ENCODE measurements around the gene TMEM115.

The TMEM115 gene

DNA sequence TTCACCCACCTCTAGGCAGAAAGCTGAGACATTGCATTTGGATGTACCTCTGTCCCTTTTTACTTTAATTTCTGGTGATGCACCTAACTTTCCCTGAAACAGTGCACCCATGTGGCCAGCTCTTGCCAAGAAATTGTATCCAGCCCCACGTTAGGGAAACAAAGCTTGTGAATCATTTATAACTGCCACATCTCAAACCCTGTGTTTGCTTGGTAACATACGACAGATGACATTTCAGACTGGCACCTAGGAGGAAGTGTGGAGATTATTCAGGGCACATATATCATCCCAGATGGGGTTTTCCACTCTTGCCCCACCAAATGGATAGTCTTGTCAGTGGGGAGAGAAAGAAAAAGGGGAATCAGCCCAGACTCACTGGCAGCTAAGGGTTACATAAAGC, 6.5 kb downstream of the TMEM115 start:
- DNase-seq (ENCODE audit: low read depth): no peak

DNA sequence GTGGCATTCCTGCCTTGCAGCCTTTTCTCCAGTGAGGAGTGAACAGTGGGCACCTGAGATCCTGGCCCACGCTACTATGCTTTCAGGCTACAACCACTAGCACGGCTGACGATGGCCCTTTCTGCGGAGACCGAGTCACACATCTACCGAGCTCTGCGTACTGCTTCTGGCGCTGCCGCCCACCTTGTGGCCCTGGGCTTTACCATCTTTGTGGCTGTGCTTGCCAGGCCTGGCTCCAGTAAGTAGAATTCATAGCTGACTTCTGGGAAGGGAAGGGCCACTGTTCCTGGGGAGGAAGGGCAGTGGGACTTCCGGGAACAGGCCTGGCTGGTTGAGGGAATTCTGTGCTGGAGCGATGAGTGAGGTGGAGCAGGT, 8.0 kb downstream of the TMEM115 start:
- DNase-seq (ENCODE audit: low read depth): no peak

DNA sequence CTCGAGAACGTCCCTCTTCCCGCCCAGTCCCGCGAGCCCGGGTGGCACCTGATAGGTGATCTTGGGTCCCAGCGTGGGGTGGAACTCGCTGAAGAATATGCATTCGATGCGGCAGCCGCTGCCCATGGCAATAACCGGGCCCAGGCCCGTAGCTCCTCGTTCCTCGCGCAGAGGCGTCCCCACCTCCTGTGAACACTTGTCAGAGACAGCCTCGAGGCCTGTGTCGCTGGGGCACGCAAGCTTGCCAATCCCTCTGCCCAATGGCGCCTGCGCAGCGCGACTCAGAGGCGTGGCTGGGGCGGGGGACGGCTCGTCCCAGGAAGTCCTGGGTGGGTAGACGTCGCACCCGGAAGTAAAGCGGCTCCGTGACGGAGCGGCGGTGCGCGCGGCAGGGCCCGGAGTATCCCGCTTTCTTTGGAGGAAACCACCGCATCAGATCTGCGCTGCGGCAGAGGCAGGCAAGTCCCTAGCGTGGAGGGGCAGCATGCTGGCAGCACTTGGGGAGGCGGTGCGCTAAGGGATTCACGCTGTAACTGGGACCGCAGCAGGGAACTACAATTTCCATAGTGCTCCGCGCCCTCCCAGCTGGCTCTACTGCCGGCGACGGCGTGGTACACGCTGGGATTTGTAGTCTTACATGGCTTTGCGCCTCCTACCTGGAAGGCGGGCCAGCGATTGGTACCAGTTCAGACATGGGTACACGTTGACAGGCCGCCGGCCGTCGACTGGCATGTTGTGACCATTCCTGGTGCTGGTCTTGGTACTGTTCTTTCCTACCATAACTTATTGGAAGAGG, 8.6 kb downstream of the TMEM115 start, which contains the start of the genes CYB561D2 and NPRL2:
Gene CYB561D2, plus strand, starts transcription at position 336 of the 796 bp plus-strand sequence. CDS start 572 bp downstream, outside the sequence.
Gene NPRL2, minus strand, starts transcription at position 249 of the 796 bp plus-strand sequence. Its CDS starts 123 bp downstream, at position 126.
- peak; percentile 99 for DNase-seq (ENCODE audit: low read depth)

DNA sequence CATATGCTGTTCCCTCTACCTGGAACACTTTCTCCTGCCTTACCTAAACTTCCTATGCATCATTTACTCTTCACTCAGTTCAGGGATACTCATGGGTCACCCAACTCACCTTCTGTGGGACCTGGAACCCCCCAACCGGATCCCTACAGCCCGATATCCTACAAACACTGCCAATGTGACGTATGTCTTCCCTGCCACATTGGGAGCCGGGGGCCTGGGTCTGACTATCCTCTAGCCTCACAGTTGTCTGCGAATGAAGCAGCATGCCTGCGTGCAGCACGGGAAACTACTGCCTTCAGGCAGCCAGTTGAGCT, 9.2 kb downstream of the TMEM115 start:
- DNase-seq (ENCODE audit: low read depth): no peak

GRCh38 chr3:50347187-50347813, 12.0 kb downstream of the TMEM115 start:
- peak; percentile 61 for DNase-seq (ENCODE audit: low read depth)

DNA sequence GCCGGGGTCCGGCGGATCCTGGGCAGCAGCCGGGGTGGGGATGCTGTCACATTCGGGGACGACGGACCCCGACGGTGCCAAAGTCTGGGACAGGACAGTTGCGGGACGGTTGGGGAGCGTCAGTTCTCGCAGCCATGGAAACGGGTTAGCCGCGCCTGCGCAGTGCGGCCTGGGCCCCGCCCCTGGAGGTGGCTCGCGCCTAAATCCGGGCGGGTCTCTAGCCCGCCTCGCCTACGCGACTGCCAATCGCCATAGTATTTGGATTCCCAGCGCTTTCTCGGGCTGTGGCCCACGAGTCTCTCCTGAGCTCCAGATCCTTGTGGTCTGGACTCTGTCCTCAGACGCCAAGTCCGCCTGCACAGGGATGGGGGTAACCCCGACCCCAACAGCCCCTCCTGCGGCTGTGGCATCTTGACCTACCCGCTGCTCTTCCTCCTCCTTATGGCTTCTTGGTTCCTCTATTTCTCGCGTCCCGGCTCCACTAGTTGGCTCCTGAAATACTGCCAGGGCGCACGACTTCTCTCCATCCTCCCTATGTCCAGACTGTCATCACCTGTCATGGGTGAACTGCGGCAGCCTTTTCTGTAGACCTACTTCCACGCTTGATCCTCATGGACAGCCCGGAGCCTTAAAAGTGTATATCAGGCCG, 13.6 kb downstream of the TMEM115 start, which contains the start of gene ZMYND10:
Gene ZMYND10, minus strand, starts transcription at position 147 of the 649 bp plus-strand sequence. CDS start 153 bp downstream, outside the sequence.
- peak; percentile 58 for DNase-seq (ENCODE audit: low read depth)

GRCh38 chr3:50345008-50345407, 14.3 kb downstream of the TMEM115 start:
- no peak for DNase-seq (ENCODE audit: low read depth)

- no peak for DNase-seq (ENCODE audit: low read depth)
These were observed 16.3 kb downstream of the TMEM115 start for GRCh38 chr3:50342813-50343633.

DNA sequence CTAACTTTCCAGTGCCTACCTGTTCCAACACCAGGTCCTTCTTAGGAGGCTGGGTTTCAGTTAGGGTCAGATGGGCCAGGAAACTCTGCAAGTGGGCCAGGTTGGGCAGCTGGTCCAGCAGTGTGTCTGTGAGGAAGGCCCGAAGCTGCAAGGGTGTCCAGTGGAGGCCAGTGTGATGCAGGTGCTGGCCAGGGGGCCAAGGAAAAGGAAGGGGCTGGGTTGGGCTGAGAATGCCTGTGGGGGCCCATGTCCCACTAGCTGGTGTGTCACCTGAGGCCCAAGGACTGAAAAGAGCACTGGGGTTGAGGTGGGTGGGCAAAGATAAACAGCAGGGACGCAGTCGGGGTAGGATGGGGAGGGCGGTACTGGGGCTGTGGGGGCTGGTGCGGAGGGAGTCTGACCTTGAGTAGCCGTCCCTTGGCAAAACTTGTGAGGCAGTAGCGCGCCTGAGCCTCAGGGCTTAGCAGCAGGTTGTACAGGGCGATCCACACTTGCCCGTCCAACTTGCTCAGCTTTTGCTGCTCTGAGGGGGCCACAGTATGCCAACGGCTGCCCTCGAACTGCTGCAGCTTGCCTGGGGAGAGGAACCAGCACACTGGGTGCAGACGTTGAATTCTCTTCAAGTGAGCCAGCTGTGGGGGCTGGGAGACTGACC, 17.2 kb downstream of the TMEM115 start:
- DNase-seq (ENCODE audit: low read depth): no peak

DNA sequence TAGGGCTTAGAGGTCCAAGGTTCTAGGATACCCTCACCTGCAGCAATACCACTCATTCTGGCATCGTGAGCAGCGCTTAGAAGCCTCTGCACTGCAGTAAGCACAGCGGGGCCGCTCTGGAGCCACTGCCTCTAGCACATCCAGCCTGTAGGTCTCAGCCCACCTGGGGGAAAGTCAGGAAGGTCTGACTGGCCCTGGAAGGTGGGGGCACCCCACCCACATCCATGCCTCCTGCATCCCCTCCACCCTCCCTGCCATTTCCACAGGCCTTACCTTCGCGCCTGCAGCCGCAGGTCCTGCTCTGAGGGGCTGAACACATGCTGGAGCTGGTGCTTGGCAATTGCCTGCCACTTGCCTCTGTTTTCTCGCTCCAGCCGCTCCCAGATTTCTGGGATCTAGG, 17.8 kb downstream of the TMEM115 start:
- DNase-seq (ENCODE audit: low read depth): no peak

DNA sequence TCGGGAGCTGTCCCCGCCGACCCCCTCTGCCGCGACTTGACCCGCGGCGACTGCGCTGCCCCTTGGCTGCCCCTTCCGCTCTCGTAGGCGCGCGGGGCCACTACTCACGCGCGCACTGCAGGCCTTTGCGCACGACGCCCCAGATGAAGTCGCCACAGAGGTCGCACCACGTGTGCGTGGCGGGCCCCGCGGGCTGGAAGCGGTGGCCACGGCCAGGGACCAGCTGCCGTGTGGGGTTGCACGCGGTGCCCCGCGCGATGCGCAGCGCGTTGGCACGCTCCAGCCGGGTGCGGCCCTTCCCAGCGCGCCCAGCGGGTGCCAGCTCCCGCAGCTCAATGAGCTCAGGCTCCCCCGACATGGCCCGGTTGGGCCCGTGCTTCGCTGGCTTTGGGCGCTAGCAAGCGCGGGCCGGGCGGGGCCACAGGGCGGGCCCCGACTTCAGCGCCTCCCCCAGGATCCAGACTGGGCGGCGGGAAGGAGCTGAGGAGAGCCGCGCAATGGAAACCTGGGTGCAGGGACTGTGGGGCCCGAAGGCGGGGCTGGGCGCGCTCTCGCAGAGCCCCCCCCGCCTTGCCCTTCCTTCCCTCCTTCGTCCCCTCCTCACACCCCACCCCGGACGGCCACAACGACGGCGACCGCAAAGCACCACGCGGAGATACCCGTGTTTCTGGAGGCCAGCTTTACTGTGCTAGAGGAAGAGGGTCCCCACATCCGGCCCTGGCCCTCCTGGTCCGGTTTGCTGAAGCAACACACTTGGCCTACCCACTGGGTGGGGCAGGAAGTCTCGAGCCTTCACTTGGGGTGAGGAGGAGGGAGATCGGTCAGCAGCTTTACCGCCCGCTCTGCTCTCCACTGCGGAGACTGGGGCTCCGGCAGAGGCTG, 18.6 kb downstream of the TMEM115 start, which contains the start of gene RASSF1:
Gene RASSF1, minus strand, starts transcription at position 389 of the 882 bp plus-strand sequence. Its CDS starts 31 bp downstream, at position 358.
- DNase-seq (ENCODE audit: low read depth): peak; percentile 50

GRCh38 chr3:50340147-50340447, 19.2 kb downstream of the TMEM115 start:
- no peak for DNase-seq (ENCODE audit: low read depth)

- DNase-seq (ENCODE audit: low read depth): no peak
These were observed 19.7 kb downstream of the TMEM115 start for GRCh38 chr3:50339485-50340146.

DNA sequence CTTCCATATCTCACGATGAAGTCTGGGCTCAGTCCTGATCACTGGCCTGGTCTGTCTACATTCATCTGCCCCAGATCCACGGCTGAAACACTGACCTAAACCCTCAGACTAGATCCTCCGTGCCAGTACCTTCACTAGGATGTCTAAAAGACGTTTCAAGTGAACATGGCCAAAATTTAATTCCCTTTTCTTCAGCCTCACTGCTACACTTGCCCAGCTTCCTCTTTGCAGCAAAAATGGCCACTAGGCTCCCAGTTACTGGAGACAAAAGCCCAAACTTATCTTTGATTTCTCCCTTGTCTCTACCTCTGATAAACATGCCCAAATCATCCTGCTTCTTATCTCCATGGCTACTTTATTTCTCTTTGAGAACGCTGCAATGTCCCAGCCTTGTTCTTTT, 20.4 kb downstream of the TMEM115 start:
- no peak for DNase-seq (ENCODE audit: low read depth)

DNA sequence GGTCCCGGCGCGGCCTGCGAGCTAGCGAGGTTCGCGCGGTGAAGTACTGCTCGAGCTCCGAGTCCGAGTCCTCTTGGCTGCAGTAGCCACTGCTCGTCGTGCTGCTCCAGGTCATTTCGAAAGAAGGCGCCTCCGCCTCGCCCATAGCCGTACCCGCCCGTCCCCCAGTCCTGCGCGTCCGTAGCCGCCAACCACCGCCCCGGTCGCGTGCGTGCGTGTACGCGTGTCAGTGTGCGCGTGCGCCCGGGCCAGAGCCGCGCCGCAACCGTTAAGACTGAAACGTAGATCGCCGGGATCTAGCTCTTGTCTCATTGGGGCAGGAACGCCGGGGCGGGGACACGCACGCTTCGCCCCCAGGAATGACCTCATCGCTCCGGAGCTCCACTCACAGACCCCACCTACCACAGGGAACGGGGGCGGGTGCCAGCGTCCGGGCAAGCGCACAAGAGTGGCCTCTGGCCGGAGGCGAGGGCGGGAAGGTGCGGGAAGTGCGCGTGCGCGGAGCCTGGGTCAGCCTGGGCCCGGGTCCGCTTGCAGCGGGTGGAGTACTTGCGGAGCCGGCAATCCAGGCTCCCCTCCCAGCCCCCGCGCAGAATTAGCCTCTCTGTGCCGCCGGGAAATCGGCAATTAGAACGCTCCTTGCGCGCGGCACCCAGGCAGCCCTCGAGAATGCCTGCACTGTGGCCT, 22.0 kb downstream of the TMEM115 start:
- peak; percentile 92 for DNase-seq (ENCODE audit: low read depth)

- DNase-seq (ENCODE audit: low read depth): no peak
These were observed 22.7 kb downstream of the TMEM115 start for GRCh38 chr3:50336452-50337174.

DNA sequence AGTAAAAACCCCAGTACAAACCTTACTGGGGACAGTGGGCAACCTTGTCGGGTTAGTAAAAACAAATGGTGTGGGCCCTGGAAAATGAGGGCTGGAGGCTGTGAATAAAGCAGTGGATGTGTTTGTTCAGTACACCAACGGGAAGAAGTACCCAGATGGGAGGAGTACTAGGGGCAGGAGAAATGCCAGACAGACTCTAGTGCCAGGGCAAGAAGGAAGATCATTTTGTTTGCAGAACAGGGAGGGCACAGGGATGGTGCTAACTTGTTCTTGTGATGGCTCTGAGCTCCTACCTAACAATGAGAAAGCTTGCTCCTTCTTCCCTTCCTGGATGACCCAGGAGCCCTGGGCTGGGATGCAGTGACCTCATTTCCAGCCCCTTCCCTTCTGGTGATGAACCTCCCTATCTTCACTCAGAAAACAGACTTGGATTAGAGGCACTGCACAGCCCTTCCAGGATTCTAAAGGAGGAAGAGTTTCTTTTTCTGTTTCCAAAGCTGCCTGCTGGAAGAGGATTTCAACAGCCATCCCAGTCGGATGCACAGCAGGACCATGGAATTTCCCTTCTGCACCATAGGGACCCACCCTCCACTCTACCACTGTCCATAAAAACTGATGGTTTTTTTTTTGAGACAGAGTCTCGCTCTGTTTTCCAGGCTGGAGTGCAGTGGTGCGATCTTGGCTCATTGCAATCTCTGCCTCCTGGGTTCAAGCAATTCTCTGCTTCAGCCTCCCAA, 24.8 kb downstream of the TMEM115 start:
- DNase-seq (ENCODE audit: low read depth): no peak

- no peak for DNase-seq (ENCODE audit: low read depth)
These were observed 25.5 kb downstream of the TMEM115 start for GRCh38 chr3:50333744-50334328.

Data from T-helper 22 cell (primary cell).